Endothelial cell of umbilical vein (primary cell): Measurements from ENCODE around the gene ITGA11.

Source experiments
- CTCF ChIP-seq, 2 donors: IDR thresholded peaks; 1 replicate in 1 of 2; 2 replicates in 1 of 2; pipeline ENCODE4 v1.5.1; 2011; ENCODE audit warnings: low read length in 2 of 2, mild to moderate bottlenecking in 2 of 2, moderate library complexity in 2 of 2, control low read depth in 1 of 2, inconsistent platforms in 1 of 2, low read depth in 1 of 2; ENCODE audit not compliant: insufficient read depth in 1 of 2; ENCODE audit errors: extremely low read depth in 1 of 2
- EZH2 ChIP-seq: IDR thresholded peaks from 2 replicates; pipeline ENCODE4 v1.6.1; 2012; ENCODE audit warnings: borderline replicate concordance, low read depth, mild to moderate bottlenecking, moderate library complexity, low read length, inconsistent platforms; ENCODE audit not compliant: severe bottlenecking
- FOS ChIP-seq: IDR thresholded peaks from 2 replicates; pipeline ENCODE4 v1.6.1; 2011; ENCODE audit warnings: mild to moderate bottlenecking, low read length, moderate library complexity, borderline replicate concordance; ENCODE audit not compliant: insufficient read depth
- GATA2 ChIP-seq: IDR thresholded peaks from 2 replicates; pipeline ENCODE4 v1.7.0; 2011; ENCODE audit warnings: low read depth, mild to moderate bottlenecking, moderate library complexity, mixed read lengths, low read length; ENCODE audit not compliant: insufficient read length, insufficient read depth
- POLR2A ChIP-seq: IDR thresholded peaks from 2 replicates; pipeline ENCODE4 v1.6.1; 2012; ENCODE audit warnings: low read depth, mild to moderate bottlenecking, control low read depth, low read length

- TF ChIP-seq POLR2A (no peak), CTCF (IDR thresholded peaks at IDR 0.05; ENCODE audit: extremely low read depth in 1 of 2, insufficient read depth in 1 of 2, low read depth in 1 of 2, low read length in 2 of 2) (no peak), EZH2 (no peak), GATA2 (no peak), FOS (no peak)
Measured at GRCh38 chr15:68318008-68318835, 113.7 kb downstream of the ITGA11 start.
